MCF 10A (cell line): Measurements from ENCODE around the gene SLC25A1. TPM values are rescaled to one million over a fixed set of nuclear protein-coding genes. Genes with fewer than 3 reads are reported as not detected.

Source experiments
- BruUV-seq: library from RNA; stranded (reverse); fragments of 400-500 nt; replicated peaks from 2 replicates; lab custom pipeline; 2021; lab: Mats Ljungman, UMichigan
- CTCF ChIA-PET: fragments of 300-600 bp; sonication (Branson Sonifier 250); formaldehyde crosslinking; extraction: SDS; loops from one replicate; lab custom pipeline; 2021; ENCODE audit warnings: antibody characterized with exemption, inconsistent platforms; lab: Yijun Ruan, JAX
- POLR2A ChIA-PET: fragments of 300-600, 350-650 bp; sonication (Branson Sonifier 250); formaldehyde crosslinking; extraction: SDS; loops from one replicate; lab custom pipeline; 2020; ENCODE audit warnings: antibody characterized with exemption, inconsistent platforms; lab: Yijun Ruan, JAX
- DNase-seq: peaks from one replicate; pipeline ENCODE4 v3.0.0-alpha.2; 2018; ENCODE audit not compliant: unreplicated experiment
- H3K27ac Mint-ChIP-seq: one replicate; pipeline ENCODE4 v1.8.0; 2022; ENCODE audit warnings: mild to moderate bottlenecking, low read depth, mixed read lengths; ENCODE audit not compliant: unreplicated experiment
- H3K27me3 Mint-ChIP-seq: one replicate; pipeline ENCODE4 v1.8.0; 2022; ENCODE audit warnings: mixed read lengths; ENCODE audit not compliant: insufficient read depth, unreplicated experiment
- H3K36me3 Mint-ChIP-seq: one replicate; pipeline ENCODE4 v1.8.0; 2022; ENCODE audit warnings: mild to moderate bottlenecking, moderate library complexity, mixed read lengths; ENCODE audit not compliant: insufficient read depth, unreplicated experiment
- H3K4me1 Mint-ChIP-seq: one replicate; pipeline ENCODE4 v1.8.0; 2022; ENCODE audit warnings: mixed read lengths; ENCODE audit not compliant: insufficient read depth, unreplicated experiment
- H3K4me3 Mint-ChIP-seq: one replicate; pipeline ENCODE4 v1.8.0; 2022; ENCODE audit warnings: mild to moderate bottlenecking, moderate library complexity, mixed read lengths; ENCODE audit not compliant: unreplicated experiment
- H3K9me3 Mint-ChIP-seq: one replicate; pipeline ENCODE4 v1.8.0; 2022; ENCODE audit warnings: mixed read lengths; ENCODE audit not compliant: unreplicated experiment
- intact Hi-C: fragments of 100-400 bp; cut with micrococcal nuclease; formaldehyde crosslinking; loops from 2 replicates; pipeline ENCODE4 v1.14.1; 2022
- total RNA-seq: library from RNA; stranded (reverse); gene quantifications from 2 replicates; pipeline ENCODE4 v1.2.3, GENCODE V29; 2022
- TF ChIP-seq, protein P1 (sequence below): fragments of 200-600 bp; IDR thresholded peaks from one replicate; pipeline ENCODE4 v1.8.0; 2022; ENCODE audit warnings: antibody characterized with exemption, mild to moderate bottlenecking; ENCODE audit not compliant: unreplicated experiment

The SLC25A1 gene
- total RNA-seq, 1 experiment from 2014 or later, result 53.9 TPM

DNA sequence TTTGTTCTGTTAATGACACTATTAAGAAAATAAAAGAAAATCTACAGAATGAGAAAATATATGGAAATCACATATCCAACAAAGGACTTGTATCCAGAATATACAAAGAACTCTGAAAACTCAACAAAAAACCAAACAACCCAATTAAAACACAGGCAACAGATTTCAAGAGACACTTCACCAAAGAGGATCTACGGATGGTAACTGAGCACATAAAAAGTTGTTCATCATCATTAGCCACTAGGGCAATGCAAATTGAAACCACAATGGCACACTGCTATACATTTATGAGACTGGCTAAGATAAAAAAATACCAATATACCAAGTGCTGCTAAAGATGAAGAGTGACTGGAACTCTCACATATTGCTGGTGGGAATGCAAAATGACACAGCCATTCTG lies 34.5 kb upstream of the SLC25A1 start:
- TF ChIP-seq, protein P1, sequence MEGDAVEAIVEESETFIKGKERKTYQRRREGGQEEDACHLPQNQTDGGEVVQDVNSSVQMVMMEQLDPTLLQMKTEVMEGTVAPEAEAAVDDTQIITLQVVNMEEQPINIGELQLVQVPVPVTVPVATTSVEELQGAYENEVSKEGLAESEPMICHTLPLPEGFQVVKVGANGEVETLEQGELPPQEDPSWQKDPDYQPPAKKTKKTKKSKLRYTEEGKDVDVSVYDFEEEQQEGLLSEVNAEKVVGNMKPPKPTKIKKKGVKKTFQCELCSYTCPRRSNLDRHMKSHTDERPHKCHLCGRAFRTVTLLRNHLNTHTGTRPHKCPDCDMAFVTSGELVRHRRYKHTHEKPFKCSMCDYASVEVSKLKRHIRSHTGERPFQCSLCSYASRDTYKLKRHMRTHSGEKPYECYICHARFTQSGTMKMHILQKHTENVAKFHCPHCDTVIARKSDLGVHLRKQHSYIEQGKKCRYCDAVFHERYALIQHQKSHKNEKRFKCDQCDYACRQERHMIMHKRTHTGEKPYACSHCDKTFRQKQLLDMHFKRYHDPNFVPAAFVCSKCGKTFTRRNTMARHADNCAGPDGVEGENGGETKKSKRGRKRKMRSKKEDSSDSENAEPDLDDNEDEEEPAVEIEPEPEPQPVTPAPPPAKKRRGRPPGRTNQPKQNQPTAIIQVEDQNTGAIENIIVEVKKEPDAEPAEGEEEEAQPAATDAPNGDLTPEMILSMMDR, result no peak
- Mint-ChIP-seq H3K36me3 (peaks cover 32% of the 10 kb centered on the region), H3K4me1 (no peaks in the 10 kb centered on the region), H3K9me3 (no peaks in the 10 kb centered on the region), H3K4me3 (no peak overlapping the region), H3K27ac (no peak overlapping the region), H3K27me3 (no peaks in the 10 kb centered on the region)
- CTCF ChIA-PET, result no interaction called here
- no TSS peak for BruUV-seq
- POLR2A ChIA-PET, result no interaction called here
- intact Hi-C loops, result no loop called here
- no peak for DNase-seq

DNA sequence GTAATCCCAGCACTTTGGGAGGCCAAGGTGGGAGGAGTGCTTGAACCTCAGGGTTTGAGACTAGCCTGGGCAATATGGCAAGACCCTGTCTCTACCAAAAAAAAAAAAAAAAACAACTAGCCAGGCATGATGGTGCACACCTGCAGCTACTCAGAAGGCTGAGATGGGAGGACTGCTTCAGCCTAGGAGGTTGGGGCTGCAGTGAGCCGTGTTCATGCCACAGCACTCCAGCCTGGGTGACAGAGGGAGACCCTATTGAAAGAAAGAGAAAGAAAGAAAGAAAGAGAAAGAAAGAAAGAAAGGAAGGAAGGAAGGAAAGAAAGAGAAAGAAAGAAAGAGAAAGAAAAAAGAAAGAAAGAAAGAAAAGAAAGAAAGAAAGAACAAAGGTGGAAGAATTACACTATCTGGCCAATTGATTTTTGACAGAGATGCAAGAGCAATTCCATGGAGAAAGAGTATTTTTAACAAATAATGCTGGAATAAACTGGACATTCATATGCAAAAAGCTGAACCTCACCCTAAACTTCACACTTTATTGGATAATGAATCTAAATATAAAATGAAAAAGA lies 33.9 kb upstream of the SLC25A1 start:
- peaks cover 38% of the 10 kb centered on the region for H3K36me3 Mint-ChIP-seq
- POLR2A ChIA-PET, result no interaction called here
- no peaks in the 10 kb centered on the region for H3K27me3 Mint-ChIP-seq
- intact Hi-C loops, result no loop called here
- TF ChIP-seq, protein P1, result no peak
- no peak overlapping the region for H3K27ac Mint-ChIP-seq
- no TSS peak for BruUV-seq
- H3K9me3 Mint-ChIP-seq, result no peaks in the 10 kb centered on the region
- H3K4me3 Mint-ChIP-seq, result no peak overlapping the region
- H3K4me1 Mint-ChIP-seq, result no peaks in the 10 kb centered on the region
- DNase-seq, result no peak
- CTCF ChIA-PET, result no interaction called here

DNA sequence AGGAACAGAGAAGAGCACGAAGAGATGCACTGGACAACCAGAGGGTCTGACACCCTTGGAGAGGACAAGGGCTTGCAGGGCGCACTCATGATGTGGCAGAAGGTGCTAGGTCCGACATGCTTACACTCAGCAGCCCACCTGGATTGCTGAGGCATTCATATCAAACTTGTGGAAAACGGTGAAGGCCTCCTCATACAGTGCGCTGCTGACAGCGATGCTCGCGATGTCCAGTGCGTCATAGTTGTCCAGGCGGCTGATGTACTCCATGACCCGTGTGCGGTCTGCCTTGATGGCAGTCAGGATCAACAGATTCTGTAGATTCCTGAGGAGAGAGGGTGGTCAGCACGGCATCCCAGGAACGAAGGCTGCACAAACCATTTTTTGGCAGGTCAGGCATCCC lies 31.7 kb upstream of the SLC25A1 start:
- TF ChIP-seq, protein P1, result no peak
- CTCF ChIA-PET, result no interaction called here

DNA sequence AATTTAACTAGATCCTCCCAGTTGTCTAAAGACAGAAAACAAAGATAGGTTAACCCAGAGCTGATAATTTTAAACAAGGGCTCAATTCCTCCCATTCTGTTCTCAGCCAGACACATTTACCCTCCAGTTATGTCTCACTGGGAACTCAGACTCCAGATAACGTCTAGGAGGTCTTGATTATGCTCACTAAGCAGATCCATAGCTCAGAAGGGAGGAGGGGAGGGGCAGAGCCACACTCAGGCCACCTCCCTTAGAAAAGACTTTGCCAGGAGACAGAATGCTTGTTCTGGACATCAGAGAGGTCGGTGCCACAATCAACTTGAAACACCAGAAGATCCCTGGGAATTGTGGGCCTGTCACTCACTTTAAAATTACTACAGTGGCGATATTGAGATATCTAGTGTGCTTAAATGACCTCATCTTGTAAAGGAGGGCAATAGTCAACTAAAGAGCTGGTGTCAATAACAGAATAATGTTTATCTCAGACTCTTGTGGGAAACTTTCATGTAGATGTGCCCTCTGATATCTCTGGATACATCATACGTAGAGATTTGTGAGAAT lies 29.8 kb upstream of the SLC25A1 start:
- H3K9me3 Mint-ChIP-seq, result no peaks in the 10 kb centered on the region
- intact Hi-C loops, result no loop called here
- H3K4me1 Mint-ChIP-seq, result no peaks in the 10 kb centered on the region
- H3K4me3 Mint-ChIP-seq, result no peak overlapping the region
- H3K36me3 Mint-ChIP-seq, result peaks cover 47% of the 10 kb centered on the region
- H3K27me3 Mint-ChIP-seq, result no peaks in the 10 kb centered on the region
- H3K27ac Mint-ChIP-seq, result no peak overlapping the region
- no TSS peak for BruUV-seq
- DNase-seq, result no peak
- TF ChIP-seq, protein P1, result no peak
- POLR2A ChIA-PET, result interaction anchor here (1.0 kb wide), 1 partner anchor 24 kb away, joined by 3 read pairs; no protein-coding TSS in a partner anchor
- CTCF ChIA-PET, result no interaction called here

More for the DNA sequence above, 31.7 kb upstream of the SLC25A1 start:
- intact Hi-C loops, result no loop called here
- Mint-ChIP-seq H3K36me3 (peaks cover 42% of the 10 kb centered on the region), H3K4me1 (no peaks in the 10 kb centered on the region), H3K9me3 (no peaks in the 10 kb centered on the region), H3K27me3 (no peaks in the 10 kb centered on the region), H3K4me3 (no peak overlapping the region), H3K27ac (no peak overlapping the region)
- POLR2A ChIA-PET, result no interaction called here
- no peak for DNase-seq
- BruUV-seq, result no TSS peak
